SK-N-SH (cell line): ENCODE measurements around the gene MAPKAP1. TPM values are rescaled to one million over a fixed set of nuclear protein-coding genes. Genes with fewer than 3 reads are reported as not detected.

Source experiments
- CTCF ChIA-PET: fragments of 300-600, 350-600 bp; formaldehyde crosslinking; extraction: SDS; loops from one replicate; lab custom pipeline; 2021; lab: Yijun Ruan, JAX
- POLR2A ChIA-PET: fragments of 350-600 bp; sonication (Branson Sonifier 250); formaldehyde crosslinking; extraction: SDS; loops from one replicate; lab custom pipeline; 2020; ENCODE audit warnings: antibody characterized with exemption, inconsistent platforms; lab: Yijun Ruan, JAX
- DNase-seq: peaks from one replicate; pipeline ENCODE4 v3.0.0; 2012
- H2AFZ ChIP-seq: fragments of 200-600 bp; sonication (generic); 2 replicates; pipeline ENCODE4 v1.8.1; 2016; ENCODE audit warnings: antibody characterized with exemption, mild to moderate bottlenecking, low read depth
- H3F3A ChIP-seq: fragments of 200-600 bp; sonication (generic); replicated peaks from 2 replicates; pipeline ENCODE3; 2016; ENCODE audit warnings: antibody characterized with exemption, mild to moderate bottlenecking; ENCODE audit not compliant: insufficient read depth
- H3K27ac ChIP-seq, 2 experiments: fragments of 200-500 bp in 1 of 2; fragments of 200-600 bp in 1 of 2; sonication (Bioruptor generic) in 1 of 2; sonication (generic), shearing (Covaris generic) in 1 of 2; 2 replicates each; pipeline versions ENCODE4 v1.5.1 to v1.6.1; 2014 to 2016; ENCODE audit warnings: low read depth in 2 of 2, inconsistent platforms in 1 of 2, low read length in 1 of 2, mild to moderate bottlenecking in 1 of 2, mixed read lengths in 1 of 2
- H3K27me3 ChIP-seq: fragments of 200-600 bp; sonication (generic), shearing (Covaris generic); 2 replicates; pipeline ENCODE4 v1.6.1; 2016; ENCODE audit warnings: mixed run types; ENCODE audit not compliant: insufficient read depth
- H3K36me3 ChIP-seq, 2 experiments: fragments of 200-500 bp in 1 of 2; fragments of 200-600 bp in 1 of 2; sonication (Bioruptor generic) in 1 of 2; sonication (generic) in 1 of 2; replicated peaks in 1 of 2; 2 replicates each; pipeline versions ENCODE3 to v1.5.1; 2014 to 2016; ENCODE audit warnings: low read length in 1 of 2, mild to moderate bottlenecking in 1 of 2; ENCODE audit not compliant: insufficient read depth in 2 of 2, control insufficient read depth in 1 of 2
- H3K4me1 ChIP-seq, 2 experiments: fragments of 200-500 bp in 1 of 2; fragments of 200-600 bp in 1 of 2; sonication (Bioruptor generic) in 1 of 2; sonication (generic), shearing (Covaris generic) in 1 of 2; 2 replicates each; pipeline versions ENCODE4 v1.5.1 to v1.6.1; 2014 to 2016; ENCODE audit warnings: low read depth in 1 of 2, low read length in 1 of 2, mixed run types in 1 of 2; ENCODE audit not compliant: insufficient read depth in 2 of 2, control insufficient read depth in 1 of 2
- H3K4me2 ChIP-seq: fragments of 200-600 bp; sonication (generic), shearing (Covaris generic); 2 replicates; pipeline ENCODE4 v1.6.1; 2017; ENCODE audit warnings: mixed run types
- H3K4me3 ChIP-seq, 2 experiments: fragments of 200-500 bp in 1 of 2; fragments of 200-600 bp in 1 of 2; sonication (Bioruptor generic) in 1 of 2; sonication (generic), shearing (Covaris generic) in 1 of 2; 2 replicates each; pipeline versions ENCODE4 v1.5.1 to v1.8.1; 2014 to 2016; ENCODE audit warnings: low read depth in 2 of 2, inconsistent platforms in 1 of 2, low read length in 1 of 2, mild to moderate bottlenecking in 1 of 2, mixed read lengths in 1 of 2, moderate library complexity in 1 of 2
- H3K79me2 ChIP-seq: fragments of 200-600 bp; sonication (generic); 2 replicates; pipeline ENCODE4 v1.8.1; 2017; ENCODE audit warnings: mild to moderate bottlenecking; ENCODE audit not compliant: insufficient read depth
- H3K9ac ChIP-seq: fragments of 200-600 bp; sonication (generic); 2 replicates; pipeline ENCODE4 v1.6.1; 2017; ENCODE audit warnings: mixed run types
- H3K9me2 ChIP-seq: fragments of 200-600 bp; sonication (generic); 2 replicates; pipeline ENCODE4 v1.6.1; 2017; ENCODE audit warnings: mixed run types
- H3K9me3 ChIP-seq: fragments of 200-600 bp; sonication (generic); 2 replicates; pipeline ENCODE4 v1.6.1; 2017; ENCODE audit warnings: mixed run types, mild to moderate bottlenecking, moderate library complexity
- H4K20me1 ChIP-seq: fragments of 200-600 bp; sonication (generic); 2 replicates; pipeline ENCODE4 v1.6.1; 2017; ENCODE audit warnings: mild to moderate bottlenecking, mixed run types; ENCODE audit not compliant: insufficient read depth
- CHD2 ChIP-seq: fragments of 150-350 bp; IDR thresholded peaks from 2 replicates; pipeline ENCODE4 v1.6.1; 2018; ENCODE audit warnings: low read length; ENCODE audit not compliant: partially characterized antibody
- ELF1 ChIP-seq: IDR thresholded peaks from 2 replicates; pipeline ENCODE4 v1.4.0; 2012
- FOSL2 ChIP-seq: IDR thresholded peaks from 2 replicates; pipeline ENCODE4 v1.4.0; 2012; ENCODE audit warnings: low read depth, mild to moderate bottlenecking, moderate library complexity, borderline replicate concordance
- FOXJ3 ChIP-seq: sonication (generic); formaldehyde crosslinking; IDR thresholded peaks from 2 replicates; pipeline ENCODE4 v1.5.1; 2020; ENCODE audit warnings: mild to moderate bottlenecking, missing genetic modification reagents
- FOXM1 ChIP-seq: IDR thresholded peaks from 2 replicates; pipeline ENCODE4 v1.4.0; 2012; ENCODE audit warnings: low read depth, mild to moderate bottlenecking
- GABPA ChIP-seq: IDR thresholded peaks from 2 replicates; pipeline ENCODE4 v1.4.0; 2012; ENCODE audit warnings: low read depth, mild to moderate bottlenecking
- GATA2 ChIP-seq: sonication (generic); formaldehyde crosslinking; IDR thresholded peaks from 2 replicates; pipeline ENCODE4 v1.5.0; 2020; ENCODE audit warnings: mild to moderate bottlenecking, missing genetic modification reagents
- JUND ChIP-seq: IDR thresholded peaks from 2 replicates; pipeline ENCODE4 v1.4.0; 2012
- MAX ChIP-seq: IDR thresholded peaks from 2 replicates; pipeline ENCODE4 v1.4.0; 2012; ENCODE audit warnings: low read depth
- MEF2A ChIP-seq: IDR thresholded peaks from 2 replicates; pipeline ENCODE4 v1.4.0; 2012; ENCODE audit warnings: low read depth, borderline replicate concordance
- MXI1 ChIP-seq: IDR thresholded peaks from 2 replicates; pipeline ENCODE4 v1.6.1; 2012; ENCODE audit warnings: mild to moderate bottlenecking, low read depth, low read length, improper control_type of control experiment
- NFIC ChIP-seq: IDR thresholded peaks from 2 replicates; pipeline ENCODE4 v1.4.0; 2012; ENCODE audit warnings: borderline replicate concordance
- NRF1 ChIP-seq: IDR thresholded peaks from 2 replicates; pipeline ENCODE4 v1.6.1; 2012; ENCODE audit warnings: low read depth, mild to moderate bottlenecking, low read length
- PBX3 ChIP-seq: IDR thresholded peaks from 2 replicates; pipeline ENCODE4; 2012
- POLR2AphosphoS5 ChIP-seq: IDR thresholded peaks from 2 replicates; pipeline ENCODE4 v1.6.1; 2012; ENCODE audit warnings: low read depth, low read length
- REST ChIP-seq: IDR thresholded peaks from 2 replicates; pipeline ENCODE4 v1.6.1; 2012; ENCODE audit warnings: mild to moderate bottlenecking, low read depth, low read length, moderate library complexity
- RFX5 ChIP-seq: IDR thresholded peaks from 2 replicates; pipeline ENCODE4 v1.6.1; 2012; ENCODE audit warnings: mild to moderate bottlenecking, improper control_type of control experiment, low read length
- RXRA ChIP-seq: IDR thresholded peaks from 2 replicates; pipeline ENCODE4 v1.4.0; 2012; ENCODE audit warnings: low read depth, mild to moderate bottlenecking, borderline replicate concordance
- SIN3A ChIP-seq: IDR thresholded peaks from 2 replicates; pipeline ENCODE4 v1.6.1; 2012; ENCODE audit warnings: low read depth, mild to moderate bottlenecking, low read length, moderate library complexity, borderline replicate concordance
- TCF12 ChIP-seq: IDR thresholded peaks from 2 replicates; pipeline ENCODE4 v1.4.0; 2012
- USF2 ChIP-seq: fragments of 150-350 bp; IDR thresholded peaks from 2 replicates; pipeline ENCODE4 v1.6.1; 2017; ENCODE audit warnings: antibody characterized with exemption, low read length, low read depth, borderline replicate concordance
- YY1 ChIP-seq: IDR thresholded peaks from 2 replicates; pipeline ENCODE4 v1.4.0; 2012; ENCODE audit warnings: low read depth, mild to moderate bottlenecking
- ZBTB33 ChIP-seq: IDR thresholded peaks from 2 replicates; pipeline ENCODE4 v1.4.0; 2012; ENCODE audit warnings: low read depth, borderline replicate concordance
- WGBS: methylation state at CpG from one replicate; pipeline ENCODE4 v1.1.6; 2017; ENCODE audit warnings: low lambda C conversion rate; 5-methylcytosine and 5-hydroxymethylcytosine counted together
- polyA plus RNA-seq, 3 experiments: library from polyadenylated mRNA; depleted of rRNA; stranded (reverse); fragments of >200 nt; gene quantifications; 2 replicates each; pipeline ENCODE4 v1.2.3, GENCODE V29; 2012

MAPKAP1 gene
- polyA plus RNA-seq, 1 of the 3 experiments (the other 2 are of a cell fraction): 117 TPM

GRCh38 chr9:125700791-125701190 is 6.2 kb downstream of the MAPKAP1 start:
- TF ChIP-seq ZBTB33: no peak
- TF ChIP-seq MEF2A: no peak
- TF ChIP-seq NFIC: peak; percentile 6; the same call in 1 of the 2 replicates
- peak; percentile 45 for TF ChIP-seq PBX3
- TF ChIP-seq FOXJ3 (CRISPR knock-in tag): no peak
- TF ChIP-seq RXRA: no peak
- TF ChIP-seq YY1: no peak
- TF ChIP-seq FOSL2: no peak; the same call in 1 of the 2 replicates
- TF ChIP-seq TCF12: peak; percentile 56
- no peak for TF ChIP-seq USF2
- no peak for TF ChIP-seq RFX5
- TF ChIP-seq NRF1: no peak
- 0 out of 2 replicates have a peak, but pooled peaks have one; percentile 22 for TF ChIP-seq JUND
- TF ChIP-seq GABPA: no peak
- TF ChIP-seq CHD2: no peak
- TF ChIP-seq ELF1: no peak
- TF ChIP-seq GATA2 (CRISPR knock-in tag): no peak
- no peak for TF ChIP-seq REST
- no peak for TF ChIP-seq MAX
- TF ChIP-seq SIN3A: no peak
- no peak for TF ChIP-seq MXI1
- TF ChIP-seq FOXM1: no peak
- TF ChIP-seq POLR2AphosphoS5: no peak
- CTCF ChIA-PET: no interaction called here
- Histone ChIP-seq H3K79me2 (peaks cover 99% of the 10 kb centered on the region), H4K20me1 (peaks cover 33% of the 10 kb centered on the region), H3F3A (peaks cover 16% of the 10 kb centered on the region), H3K9me3 (no peaks in the 10 kb centered on the region), H3K9me2 (no peaks in the 10 kb centered on the region), H3K4me2 (peak overlapping the region; percentile 30; the same call in 1 of the 2 replicates), H3K36me3 (peaks cover 0 to 5% of the 10 kb centered on the region in 2 experiments), H3K27ac (peak overlapping the region in 1 of 2 experiments; percentile 33; a peak in 1 of 4 replicates), H3K27me3 (no peaks in the 10 kb centered on the region), H3K9ac (no peak overlapping the region), H2AFZ (no peak overlapping the region), H3K4me3 (no peak overlapping the region), H3K4me1 (peaks cover 9 to 10% of the 10 kb centered on the region in 2 experiments; a peak in 3 of 4 replicates)
- DNase-seq: no peak
- WGBS: 75% methylated on average over 2 of the region's 2 CpGs
- POLR2A ChIA-PET: no interaction called here
